Activated CD4-positive, alpha-beta T cell treated with anti-CD3 and anti-CD28 coated beads, Interleukin-2, Interleukin-6, amounts not matched to agents 100 ng/mL and 50 ng/mL, durations not matched to agents 16 hours and 8 hours (primary cell): ENCODE data around the gene DIS3L2.
"Not testable (repeated sequence)": the region's sequence is repeated elsewhere in the genome, so short reads cannot be mapped to it uniquely, and the experiment has no call there.

Experiments
- DNase-seq: peaks from one replicate; pipeline ENCODE4 v3.0.0-alpha.2; 2020

The DIS3L2 gene

GRCh38 chr2:232327105-232328031 is 365.9 kb downstream of the DIS3L2 start:
- DNase-seq, result peak; percentile 89

GRCh38 chr2:232328032-232328422 is 366.5 kb downstream of the DIS3L2 start:
- no peak for DNase-seq

GRCh38 chr2:232328516-232329460 is 367.3 kb downstream of the DIS3L2 start:
- no peak for DNase-seq

DNA sequence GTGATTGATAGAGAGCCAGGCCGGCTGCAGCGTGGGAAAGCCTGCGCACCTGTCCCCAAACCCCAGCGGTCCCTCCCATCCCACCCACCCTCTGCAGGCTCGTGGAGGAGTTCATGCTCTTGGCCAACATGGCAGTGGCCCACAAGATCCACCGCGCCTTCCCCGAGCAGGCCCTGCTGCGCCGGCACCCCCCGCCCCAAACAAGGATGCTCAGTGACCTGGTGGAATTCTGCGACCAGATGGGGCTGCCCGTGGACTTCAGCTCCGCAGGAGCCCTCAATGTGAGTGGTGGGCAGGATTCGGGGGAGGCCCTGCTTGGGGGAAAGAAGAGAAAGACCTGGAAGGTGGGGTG is 368.2 kb downstream of the DIS3L2 start:
- DNase-seq, result no peak

DNA sequence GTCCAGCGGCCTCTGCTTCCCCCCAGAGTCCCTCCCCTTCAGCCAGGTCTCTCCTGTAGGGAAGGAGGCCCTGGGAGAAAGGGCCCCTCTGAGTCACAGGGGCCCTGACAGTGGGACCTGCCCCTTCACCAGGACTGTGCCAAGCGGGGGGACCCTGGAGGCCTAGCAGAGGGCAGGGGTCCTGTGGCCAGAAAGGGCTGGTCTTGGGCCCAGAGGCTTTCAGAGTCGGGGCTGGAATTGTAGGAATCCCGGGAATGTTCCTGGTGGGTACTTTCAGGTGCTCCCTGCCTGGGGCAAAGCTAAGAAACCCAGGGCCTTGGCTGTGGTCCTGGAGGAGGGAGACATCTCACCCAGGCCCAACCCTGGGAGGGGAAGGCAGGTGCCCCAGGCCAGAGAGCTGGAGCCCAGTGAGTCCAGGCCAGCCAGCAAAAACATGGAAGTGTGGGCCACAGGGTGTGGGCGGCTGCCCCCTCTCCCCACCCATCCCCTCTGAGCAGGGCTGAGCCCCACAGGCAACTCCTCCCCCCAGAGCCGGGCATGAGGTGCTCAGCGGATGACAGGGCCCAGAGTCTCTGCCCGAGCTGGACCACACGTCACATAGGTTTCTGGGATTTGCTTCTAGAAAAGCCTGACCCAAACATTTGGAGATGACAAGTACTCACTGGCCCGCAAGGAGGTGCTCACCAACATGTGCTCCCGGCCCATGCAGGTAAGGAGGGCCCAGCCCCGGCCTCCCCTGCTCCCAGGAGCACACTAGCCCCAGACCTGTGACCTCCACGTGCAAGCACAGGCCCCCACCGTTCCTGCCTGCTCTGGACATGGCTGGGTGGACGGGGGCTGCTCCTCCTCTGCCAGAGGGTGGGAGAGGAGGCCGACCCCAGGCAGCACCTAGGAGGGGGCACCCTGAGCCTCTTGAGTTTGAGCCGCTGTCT is 368.8 kb downstream of the DIS3L2 start:
- DNase-seq, result no peak

DNA sequence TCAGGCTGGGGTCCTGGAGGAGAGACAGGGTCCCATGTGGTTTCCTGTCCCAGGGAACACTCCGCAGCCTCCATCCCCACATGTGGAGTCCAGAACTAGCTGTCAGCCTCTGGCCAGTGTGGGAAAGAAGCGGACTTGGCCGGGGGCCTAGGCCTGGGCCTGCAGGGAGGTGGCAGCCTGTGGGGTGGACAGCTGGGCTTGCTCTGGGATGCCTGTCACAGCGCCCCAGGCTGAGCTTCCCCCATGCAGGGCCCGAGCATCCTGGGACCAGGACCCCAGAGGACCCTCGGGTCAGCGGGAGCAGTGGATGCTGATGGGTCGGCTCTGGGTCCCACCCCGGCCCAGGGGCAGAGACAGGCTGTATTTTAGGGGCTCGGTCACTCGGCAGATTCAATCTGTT is 369.5 kb downstream of the DIS3L2 start:
- DNase-seq, result not testable (repeated sequence)

- not testable (repeated sequence) for DNase-seq
Observed at GRCh38 chr2:232331641-232332040, 370.1 kb downstream of the DIS3L2 start.

DNA sequence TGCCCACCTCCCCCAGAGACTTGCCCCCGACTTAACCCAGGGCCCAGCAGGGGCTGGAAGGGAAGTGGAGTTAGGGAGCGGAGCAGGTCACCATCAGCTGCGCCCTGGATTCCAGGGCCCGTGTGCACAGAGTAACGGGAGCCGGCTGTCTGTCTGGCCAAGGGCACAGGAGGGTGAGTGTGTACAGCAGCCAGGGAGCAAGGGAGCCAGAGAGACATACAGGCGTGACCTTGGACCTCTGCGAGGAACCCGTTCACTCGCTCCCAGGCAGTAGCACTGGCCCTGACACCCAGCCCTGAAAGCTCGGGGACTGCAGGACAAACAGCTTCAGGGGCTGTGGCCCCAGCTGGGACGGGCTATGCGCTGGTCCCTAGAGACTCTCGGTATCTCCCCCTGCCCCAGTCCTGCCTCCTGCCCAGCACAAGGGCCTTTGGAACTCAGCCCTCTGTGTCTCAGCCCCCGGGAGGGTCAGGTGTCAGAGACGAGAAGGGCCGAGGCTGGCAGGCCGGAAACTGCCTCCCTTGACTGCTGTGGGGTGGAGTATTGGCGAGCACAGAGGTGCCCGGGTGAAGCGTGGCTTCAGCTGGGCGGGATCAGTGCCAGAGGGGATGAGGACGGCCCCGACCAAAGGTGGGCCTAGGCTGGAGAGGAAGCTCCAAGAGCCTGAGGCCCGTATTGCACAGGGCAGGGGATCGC is 370.9 kb downstream of the DIS3L2 start:
- not testable (repeated sequence) for DNase-seq

DNA sequence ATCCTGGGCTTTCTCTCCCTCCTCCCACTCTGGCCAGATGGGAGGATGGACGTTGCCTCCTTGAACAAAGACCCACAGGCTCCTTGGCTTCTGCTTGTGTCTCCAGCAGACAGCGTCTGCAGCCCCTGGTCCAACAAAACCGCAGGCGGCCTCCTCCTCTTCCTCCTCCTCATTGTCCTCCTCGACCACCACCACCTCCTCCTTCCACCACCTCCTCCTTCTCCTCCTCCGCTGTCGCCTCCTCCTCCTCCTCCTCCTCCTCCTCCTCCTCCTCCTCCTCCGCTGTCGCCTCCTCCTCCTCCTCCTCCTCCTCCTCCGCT is 371.4 kb downstream of the DIS3L2 start:
- no peak for DNase-seq

- DNase-seq, result no peak
Observed at GRCh38 chr2:232333361-232334135, 372.0 kb downstream of the DIS3L2 start.

DNA sequence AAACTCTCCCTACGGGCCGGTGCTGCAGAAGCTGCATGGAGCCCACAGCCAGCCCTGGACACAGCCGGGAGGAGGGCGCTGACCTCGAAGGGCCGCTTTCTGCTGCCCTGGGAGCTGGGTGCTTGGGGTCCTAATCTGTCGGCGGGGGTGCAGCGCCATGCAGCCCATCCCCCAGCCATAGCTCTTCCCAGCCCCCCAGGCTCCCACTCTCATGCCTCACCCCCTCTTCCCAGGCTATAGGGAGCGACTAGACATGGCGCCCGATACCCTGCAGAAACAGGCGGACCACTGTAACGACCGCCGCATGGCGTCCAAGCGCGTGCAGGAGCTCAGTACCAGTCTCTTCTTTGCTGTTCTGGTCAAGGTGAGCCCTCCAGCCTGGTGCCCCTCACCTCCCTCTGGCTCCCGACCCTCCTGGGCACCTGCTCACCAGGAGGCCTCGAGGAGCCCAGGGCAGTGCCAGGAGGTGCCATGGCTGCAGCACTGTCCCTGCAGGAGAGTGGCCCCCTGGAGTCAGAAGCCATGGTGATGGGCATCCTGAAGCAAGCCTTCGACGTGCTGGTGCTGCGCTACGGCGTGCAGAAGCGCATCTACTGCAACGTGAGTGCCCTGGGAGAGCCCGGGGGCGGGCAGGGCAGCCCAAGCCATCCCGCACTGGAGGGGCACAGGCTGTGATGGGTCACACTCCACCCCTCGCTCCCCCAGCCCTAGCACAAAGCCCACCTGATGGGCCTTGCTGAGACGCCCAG is 372.8 kb downstream of the DIS3L2 start:
- DNase-seq, result not testable (repeated sequence)

DNA sequence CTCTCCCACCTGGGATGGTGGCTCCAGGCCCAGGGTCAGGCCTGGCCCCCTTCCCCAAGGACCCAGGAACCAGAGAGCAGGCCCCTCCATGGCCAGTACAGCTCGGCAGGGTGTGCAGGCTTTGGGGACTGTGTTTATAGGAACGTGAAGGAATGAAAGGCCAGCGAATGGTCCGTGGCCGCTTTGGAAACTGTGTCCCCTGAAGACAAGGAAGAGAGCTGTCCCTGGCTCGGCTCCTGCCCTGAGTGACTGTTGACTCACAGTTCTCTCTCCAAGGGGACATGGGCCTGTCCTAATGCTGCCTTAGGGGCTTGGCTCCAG is 373.3 kb downstream of the DIS3L2 start:
- not testable (repeated sequence) for DNase-seq

GRCh38 chr2:232335206-232335858 is 373.8 kb downstream of the DIS3L2 start:
- not testable (repeated sequence) for DNase-seq

- no peak for DNase-seq
Observed at GRCh38 chr2:232335859-232336215, 374.3 kb downstream of the DIS3L2 start.

GRCh38 chr2:232336241-232336736 is 374.8 kb downstream of the DIS3L2 start:
- no peak for DNase-seq

DNA sequence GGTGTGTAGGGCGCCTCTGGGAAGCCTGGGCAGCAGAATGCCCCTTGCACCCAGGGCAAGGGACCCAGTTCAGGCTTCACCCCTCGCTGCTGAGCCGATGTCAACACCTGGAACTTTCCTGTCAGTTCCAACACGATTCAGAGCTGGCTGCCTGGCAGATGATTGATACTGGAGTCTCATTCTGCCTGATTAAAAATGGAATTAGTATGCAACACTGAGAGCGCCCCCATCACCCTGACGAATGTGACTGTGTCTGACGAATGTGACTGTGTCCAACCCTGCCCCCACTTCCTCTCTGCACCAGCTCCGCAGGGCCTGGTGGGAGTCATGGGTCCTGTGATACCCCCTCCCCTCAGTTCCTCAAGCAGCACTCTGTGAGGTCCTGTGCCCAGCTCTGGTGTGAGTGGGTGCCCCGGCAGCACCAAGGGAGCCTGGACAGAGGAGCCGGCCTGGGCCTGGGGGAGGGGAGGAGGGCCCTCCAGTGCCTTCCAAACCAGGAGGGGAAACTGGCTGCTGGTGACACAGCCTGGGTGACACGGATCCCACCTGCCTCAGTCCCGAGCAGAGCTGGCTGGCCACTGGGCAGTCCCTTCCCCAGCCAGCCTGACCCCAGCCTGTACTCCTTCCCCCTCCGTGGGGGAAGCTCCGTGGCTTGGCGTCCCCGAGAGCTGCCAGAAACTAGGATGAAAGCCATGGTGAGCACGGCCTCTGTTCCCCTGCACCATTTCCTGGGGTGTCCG is 375.6 kb downstream of the DIS3L2 start:
- no peak for DNase-seq

GRCh38 chr2:232338094-232338758 is 376.7 kb downstream of the DIS3L2 start:
- DNase-seq, result not testable (repeated sequence)

DNA sequence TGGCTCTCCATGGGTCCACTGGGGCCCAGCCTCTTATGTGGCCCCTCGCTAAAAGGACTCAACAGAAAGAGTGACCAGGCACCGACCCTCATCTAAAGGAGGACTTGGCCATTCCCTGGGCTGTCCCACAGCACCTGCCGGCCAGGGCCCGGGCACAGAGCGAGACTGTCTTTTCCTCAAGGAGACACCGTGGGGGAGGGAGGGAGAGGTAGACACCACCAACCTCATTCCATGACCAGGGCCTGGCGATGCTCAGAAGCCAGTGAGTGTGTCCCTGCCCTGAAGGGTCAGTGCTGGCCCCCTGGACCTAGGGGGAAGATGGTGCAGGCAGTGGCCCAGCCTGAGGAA is 377.2 kb downstream of the DIS3L2 start:
- DNase-seq, result no peak
